HepG2 (cell line): ENCODE results near the gene GGA2. TPM values are rescaled to one million over a fixed set of nuclear protein-coding genes. Genes with fewer than 3 reads are reported as not detected.

Source experiments
- ATRX ChIP-seq: sonication (generic); formaldehyde crosslinking; IDR thresholded peaks from 2 replicates; pipeline ENCODE4 v1.4.0; 2020; ENCODE audit warnings: missing genetic modification reagents, borderline replicate concordance
- CEBPB ChIP-seq: IDR thresholded peaks from 2 replicates; pipeline ENCODE4 v1.6.1; 2011; ENCODE audit warnings: low read depth, low read length, improper control_type of control experiment, borderline replicate concordance
- CHD2 ChIP-seq: IDR thresholded peaks from 2 replicates; pipeline ENCODE4 v1.6.1; 2011; ENCODE audit warnings: low read depth, low read length, improper control_type of control experiment
- DMTF1 ChIP-seq: sonication (generic); formaldehyde crosslinking; IDR thresholded peaks from 2 replicates; pipeline ENCODE4 v1.4.0; 2020; ENCODE audit warnings: mild to moderate bottlenecking, missing genetic modification reagents
- FOXP1 ChIP-seq, 2 experiments: fragments of 450-650 bp in 1 of 2; IDR thresholded peaks; 2 replicates each; pipeline ENCODE4 v1.6.1; 2017 to 2018; ENCODE audit warnings: antibody characterized with exemption in 1 of 2
- IRF1 ChIP-seq: sonication (generic); formaldehyde crosslinking; IDR thresholded peaks from 2 replicates; pipeline ENCODE4 v1.4.0; 2020; ENCODE audit warnings: low read depth, mild to moderate bottlenecking, missing genetic modification reagents
- MAFK ChIP-seq, 2 experiments: IDR thresholded peaks in 1 of 2; conservative IDR thresholded peaks in 1 of 2; 2 replicates each; pipeline ENCODE4 v1.6.1; 2011; ENCODE audit warnings: improper control_type of control experiment in 2 of 2, low read length in 2 of 2
- NONO ChIP-seq, 2 experiments: fragments of 450-650 bp in 1 of 2; sonication (generic) in 1 of 2; formaldehyde crosslinking in 1 of 2; IDR thresholded peaks in 1 of 2; conservative IDR thresholded peaks in 1 of 2; 2 replicates each; pipeline versions ENCODE4 v1.6.1 to v1.8.0; 2017 to 2022; ENCODE audit warnings: mild to moderate bottlenecking in 1 of 2, missing genetic modification reagents in 1 of 2, moderate library complexity in 1 of 2
- ONECUT2 ChIP-seq: sonication (generic); formaldehyde crosslinking; IDR thresholded peaks from 2 replicates; pipeline ENCODE4 v1.4.0; 2020; ENCODE audit warnings: missing genetic modification reagents
- SMYD3 ChIP-seq: sonication (generic); formaldehyde crosslinking; IDR thresholded peaks from 2 replicates; pipeline ENCODE4 v1.8.1; 2023; ENCODE audit warnings: mild to moderate bottlenecking, missing genetic modification reagents
- SPEN ChIP-seq: sonication (generic); formaldehyde crosslinking; IDR thresholded peaks from 2 replicates; pipeline ENCODE4 v1.5.1; 2020; ENCODE audit warnings: low read depth, mild to moderate bottlenecking, missing genetic modification reagents
- SRSF9 ChIP-seq: fragments of 200-400 bp; formaldehyde crosslinking; IDR thresholded peaks from 2 replicates; pipeline ENCODE4 v1.6.1; 2018; ENCODE audit warnings: borderline replicate concordance, mild to moderate bottlenecking, low read depth, low read length; ENCODE audit not compliant: insufficient read depth, poor library complexity, severe bottlenecking
- TBX2 ChIP-seq: sonication (generic); formaldehyde crosslinking; IDR thresholded peaks from 2 replicates; pipeline ENCODE4 v1.5.0; 2020; ENCODE audit warnings: missing genetic modification reagents, mild to moderate bottlenecking, borderline replicate concordance
- TCF7 ChIP-seq: sonication (generic); IDR thresholded peaks from 2 replicates; pipeline ENCODE4 v1.6.1; 2016; ENCODE audit warnings: antibody characterized with exemption, low read depth
- THAP8 ChIP-seq: sonication (generic); formaldehyde crosslinking; IDR thresholded peaks from 2 replicates; pipeline ENCODE4 v1.5.1; 2020; ENCODE audit warnings: missing genetic modification reagents, mild to moderate bottlenecking, borderline replicate concordance
- ZBTB2 ChIP-seq: sonication (generic); formaldehyde crosslinking; IDR thresholded peaks from 2 replicates; pipeline ENCODE4 v1.8.0; 2022; ENCODE audit warnings: low read depth, missing genetic modification reagents
- ZFP90 ChIP-seq: sonication (generic); formaldehyde crosslinking; IDR thresholded peaks from 2 replicates; pipeline ENCODE4 v1.8.0; 2022; ENCODE audit warnings: missing genetic modification reagents, mild to moderate bottlenecking, inconsistent platforms, borderline replicate concordance
- ZNF282 ChIP-seq: fragments of 450-650 bp; IDR thresholded peaks from 2 replicates; pipeline ENCODE4 v1.6.1; 2018; ENCODE audit not compliant: partially characterized antibody
- ZNF414 ChIP-seq: sonication (generic); formaldehyde crosslinking; IDR thresholded peaks from 2 replicates; pipeline ENCODE4 v1.5.0; 2020; ENCODE audit warnings: missing genetic modification reagents
- ZNF460 ChIP-seq: sonication (generic); formaldehyde crosslinking; IDR thresholded peaks from 2 replicates; pipeline ENCODE4 v1.5.1; 2020; ENCODE audit warnings: missing genetic modification reagents, mild to moderate bottlenecking, borderline replicate concordance
- ZNF674 ChIP-seq: sonication (generic); formaldehyde crosslinking; IDR thresholded peaks from 2 replicates; pipeline ENCODE4 v1.5.0; 2020; ENCODE audit warnings: low read depth, mild to moderate bottlenecking, missing genetic modification reagents
- polyA plus RNA-seq, 8 experiments: library from polyadenylated mRNA; depleted of rRNA in 3 of 8; stranded (reverse) in 7 of 8; unstranded in 1 of 8; fragments of >200 nt; fragmentation: Illumina TruSeq in 4 of 8; extraction: Trizol in 4 of 8; gene quantifications; 2 replicates each; pipeline versions ENCODE4 v1.2.1 to v1.2.3, GENCODE V29; 2011 to 2016; ENCODE audit warnings: low read depth in 4 of 8, missing spikeins in 1 of 8, mixed read lengths in 1 of 8; ENCODE audit not compliant: insufficient read depth in 1 of 8
- total RNA-seq, 5 experiments: library from RNA; depleted of rRNA; stranded (reverse); fragments of >200 nt; fragmentation: Illumina TruSeq; extraction: Trizol; gene quantifications; 2 replicates each; pipeline ENCODE4 v1.2.3, GENCODE V29; 2016; ENCODE audit warnings: low read depth in 1 of 5

The GGA2 gene
- total and polyA plus RNA-seq, 2 of the 13 experiments (the other 11 are each of a cell fraction or from before 2014, with no cell fraction given) = 51.5 to 69.8 TPM

GRCh38 chr16:23539984-23540816 lies 29.9 kb upstream of the GGA2 start (continued):
- TF ChIP-seq ONECUT2 (CRISPR knock-in tag) (no peak), THAP8 (CRISPR knock-in tag) (no peak), SPEN (CRISPR knock-in tag) (peak; percentile 76), SRSF9 (no peak), ZNF460 (CRISPR knock-in tag) (peak; percentile 61; the same call in 1 of the 2 replicates), ZNF282 (no peak), NONO (IDR thresholded peaks at IDR 0.05) (no peak), NONO (CRISPR knock-in tag; conservative IDR thresholded peaks at IDR 0.05) (peak; percentile 88), MAFK (conservative IDR thresholded peaks at IDR 0.05 in 1 of 2, IDR thresholded peaks at IDR 0.05 in 1 of 2; ENCODE audit: low read length in 2 of 2) (peak; percentile 66 to 81), FOXP1 (IDR thresholded peaks at IDR 0.05) (peak; percentile 99), FOXP1 (CRISPR knock-in tag; IDR thresholded peaks at IDR 0.05) (peak; percentile 100), ZNF414 (CRISPR knock-in tag) (peak; percentile 89; the same call in 1 of the 2 replicates), CHD2 (no peak), ZFP90 (CRISPR knock-in tag) (no peak; the same call in none of the 2 replicates), CEBPB (peak; percentile 94), TBX2 (CRISPR knock-in tag) (peak; percentile 98), TCF7 (peak; percentile 91), IRF1 (no peak; the same call in 1 of the 2 replicates), ZBTB2 (peak; percentile 46; the same call in 1 of the 2 replicates), SMYD3 (CRISPR knock-in tag) (peak; percentile 91), ZNF674 (CRISPR knock-in tag) (no peak; the same call in 1 of the 2 replicates), DMTF1 (no peak), ATRX (no peak)
